K562 (cell line): ENCODE data around the gene BCAR3. TPM values are rescaled to one million over a fixed set of nuclear protein-coding genes. Genes with fewer than 3 reads are reported as not detected.

Experiments used
- ATAC-seq: fragments of 200-7000 bp; cut with Tn5 transposase; 3 replicates; pipeline ENCODE4 v1.9.1; 2020; ENCODE audit warnings: moderate library complexity
- BruUV-seq: library from RNA; stranded (reverse); fragments of 400-500 nt; replicated peaks from 2 replicates; lab custom pipeline; 2021; lab: Mats Ljungman, UMichigan
- CTCF ChIA-PET: fragments of 300-600 bp; formaldehyde crosslinking; extraction: SDS; loops from one replicate; lab custom pipeline; 2021; ENCODE audit warnings: low intra/inter-chr PET ratio; lab: Yijun Ruan, JAX
- POLR2A ChIA-PET: fragments of 300-600, 350-650 bp; sonication (Branson Sonifier 250); formaldehyde crosslinking; extraction: SDS; loops from one replicate; lab custom pipeline; 2021; ENCODE audit warnings: antibody characterized with exemption, inconsistent platforms; lab: Yijun Ruan, JAX
- DNase-seq, 4 experiments: peaks; one replicate each; pipeline versions ENCODE4 v3.0.0 to v3.0.0-alpha.2; 2011 to 2018; ENCODE audit warnings: low spot score in 3 of 4, mixed read lengths in 3 of 4; ENCODE audit errors: extremely low read depth in 1 of 4
- FAIRE-seq: peaks from 2 replicates; lab custom pipeline; 2011; peaks lifted over from hg19 to GRCh38; lab: Jason Lieb, UNC
- H2AFZ ChIP-seq: 2 replicates; pipeline ENCODE4 v1.6.0; 2011; ENCODE audit warnings: low read depth, low read length, control low read depth, inconsistent platforms
- H3K27ac ChIP-seq: fragments of 200-600 bp; 3 replicates; pipeline ENCODE4 v1.8.0; 2011; ENCODE audit warnings: low read depth, mild to moderate bottlenecking, control low read depth, inconsistent platforms, low read length, moderate library complexity, mixed read lengths; ENCODE audit errors: extremely low read depth
- H3K27me3 ChIP-seq, 2 experiments: fragments of 300-600 bp in 1 of 2; 2 replicates in 1 of 2; 3 replicates in 1 of 2; pipeline versions ENCODE4 v1.6.0 to v1.8.0; 2011; ENCODE audit warnings: inconsistent platforms in 2 of 2, low read length in 2 of 2, mild to moderate bottlenecking in 1 of 2, mixed read lengths in 1 of 2, moderate library complexity in 1 of 2; ENCODE audit not compliant: control insufficient read depth in 2 of 2, insufficient read depth in 2 of 2
- H3K36me3 ChIP-seq: fragments of 300-600 bp; 3 replicates; pipeline ENCODE4 v1.8.0; 2011; ENCODE audit warnings: mild to moderate bottlenecking, low read length, inconsistent platforms; ENCODE audit not compliant: control insufficient read depth, insufficient read depth
- H3K4me1 ChIP-seq, 2 experiments: fragments of 200-600 bp in 1 of 2; replicated peaks in 1 of 2; 2 replicates in 1 of 2; 3 replicates in 1 of 2; pipeline versions ENCODE4 v1.5.1 to v1.8.0; 2011; ENCODE audit warnings: inconsistent platforms in 2 of 2, low read length in 2 of 2, mild to moderate bottlenecking in 1 of 2, mixed read lengths in 1 of 2, moderate library complexity in 1 of 2; ENCODE audit not compliant: control insufficient read depth in 2 of 2, insufficient read depth in 2 of 2
- H3K4me2 ChIP-seq: 2 replicates; pipeline ENCODE4 v1.6.1; 2011; ENCODE audit warnings: low read length, control low read depth, inconsistent platforms, mixed read lengths; ENCODE audit not compliant: insufficient read depth
- H3K4me3 ChIP-seq: fragments of 200-600 bp; sonication (generic), shearing (Covaris generic); 2 replicates; pipeline ENCODE4 v1.5.1; 2016; ENCODE audit warnings: control low read depth, inconsistent platforms
- H3K79me2 ChIP-seq: fragments of 200-600 bp; 3 replicates; pipeline ENCODE4 v1.8.0; 2011; ENCODE audit warnings: low read length, inconsistent platforms; ENCODE audit not compliant: control insufficient read depth, insufficient read depth
- H3K9ac ChIP-seq, 2 experiments: 2 replicates each; pipeline versions ENCODE4 v1.6.0 to v1.6.1; 2011; ENCODE audit warnings: low read depth in 2 of 2, low read length in 2 of 2, control low read depth in 1 of 2, inconsistent platforms in 1 of 2, mild to moderate bottlenecking in 1 of 2, mixed read lengths in 1 of 2; ENCODE audit not compliant: insufficient read depth in 1 of 2
- H3K9me1 ChIP-seq: one replicate; pipeline ENCODE4 v1.6.0; 2011; ENCODE audit warnings: inconsistent platforms, mild to moderate bottlenecking, low read length, moderate library complexity; ENCODE audit not compliant: control insufficient read depth, insufficient read depth
- H3K9me3 ChIP-seq: replicated peaks from 2 replicates; pipeline ENCODE4 v1.5.1; 2011; ENCODE audit warnings: low read depth, low read length, inconsistent platforms; ENCODE audit not compliant: control insufficient read depth, insufficient read depth
- H4K20me1 ChIP-seq: replicated peaks from 2 replicates; pipeline ENCODE4 v1.6.1; 2011; ENCODE audit warnings: low read length, inconsistent platforms, mixed read lengths; ENCODE audit not compliant: control insufficient read depth, insufficient read depth
- WGBS: fragments of 100-300 bp; shearing (Covaris generic); methylation state at CpG from one replicate; pipeline ENCODE4 v1.1.6; 2016; ENCODE audit warnings: low coverage, mixed read lengths; ENCODE audit not compliant: insufficient coverage; ENCODE audit errors: missing lambda C conversion rate; 5-methylcytosine and 5-hydroxymethylcytosine counted together
- in situ Hi-C: fragments of 300-500 bp; cut with MboI; formaldehyde crosslinking; loops from 4 replicates; pipeline ENCODE4 v1.15.0; 2018; ENCODE audit warnings: inconsistent platforms, mixed read lengths
- intact Hi-C: fragments of 100-400 bp; cut with micrococcal nuclease; formaldehyde crosslinking; loops from 2 replicates; pipeline ENCODE4 v1.14.2; 2022
- polyA plus RNA-seq, 8 experiments: library from polyadenylated mRNA; depleted of rRNA in 4 of 8; stranded (reverse) in 5 of 8; unstranded in 3 of 8; fragments of >200 nt; fragmentation: Nextera tagmentation in 2 of 8; fragmentation: Illumina TruSeq in 1 of 8; extraction: Ambion mirVana in 2 of 8; extraction: Trizol in 1 of 8; gene quantifications; 2 replicates each; pipeline versions ENCODE4 v1.2.1 to v1.2.3, GENCODE V29; 2011 to 2014; ENCODE audit warnings: inconsistent platforms in 1 of 8, missing spikeins in 1 of 8
- total RNA-seq, 7 experiments: library from RNA; depleted of rRNA in 6 of 7; stranded (reverse); fragments of >200 nt in 6 of 7; fragmentation: Illumina TruSeq in 2 of 7; extraction: Trizol in 2 of 7; gene quantifications; 2 replicates each; pipeline versions ENCODE4 v1.2.1 to v1.2.3, GENCODE V29; 2011 to 2021; ENCODE audit warnings: low replicate concordance in 1 of 7
- TF ChIP-seq, protein P1 (sequence below): fragments of 250-450 bp; sonication (Bioruptor Pico); IDR thresholded peaks from 2 replicates; pipeline ENCODE4 v1.4.0; 2020
- TF ChIP-seq, protein P2 (sequence below): fragments of 450-650 bp; formaldehyde crosslinking; IDR thresholded peaks from 2 replicates; pipeline ENCODE4 v1.4.0; 2020; ENCODE audit warnings: mild to moderate bottlenecking, mixed read lengths

Gene BCAR3
- total and polyA plus RNA-seq, 9 of the 15 experiments (the other 6 are each of a cell fraction or from before 2014, with no cell fraction given): 1.8 to 6.3 (median 3.8) TPM

DNA sequence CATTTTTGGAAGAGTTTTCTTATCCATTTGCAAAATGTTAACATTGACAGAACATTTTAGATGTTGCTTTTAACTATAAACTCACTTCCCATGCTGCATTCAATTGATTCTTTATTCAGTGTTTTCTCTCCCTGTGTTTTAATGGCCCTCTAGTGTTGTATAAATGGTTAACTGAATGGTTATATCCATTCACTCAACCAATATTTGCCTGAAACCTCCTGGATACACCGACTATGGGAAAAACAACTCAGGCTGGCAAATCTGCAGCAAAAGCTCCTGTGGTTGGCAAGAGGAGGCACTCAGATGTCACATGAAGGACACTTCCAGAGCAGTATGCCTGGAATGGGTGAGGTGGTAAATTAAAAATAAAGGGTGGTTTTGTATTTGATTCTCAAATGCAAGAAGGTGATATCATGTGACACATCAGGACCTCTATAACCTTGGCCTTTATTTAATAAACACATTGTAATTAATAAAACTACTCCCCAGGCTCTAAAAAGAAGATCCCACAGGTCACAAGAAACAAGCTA is 107.6 kb downstream of the BCAR3 start:
- CTCF ChIA-PET: no interaction called here
- intact Hi-C loops: no loop called here
- FAIRE-seq: no peak
- no peaks in the 10 kb centered on the region for H3K79me2 ChIP-seq
- no peak for DNase-seq
- H3K27ac ChIP-seq: no peak overlapping the region
- H3K9ac ChIP-seq: no peak overlapping the region
- H3K9me1 ChIP-seq: no peaks in the 10 kb centered on the region
- no peak for ATAC-seq
- in situ Hi-C loops: no loop called here
- 11% methylated on average over 1 of the region's 1 CpG for WGBS
- no peaks in the 10 kb centered on the region for H4K20me1 ChIP-seq
- H2AFZ ChIP-seq: no peak overlapping the region
- no peak overlapping the region for H3K4me3 ChIP-seq
- H3K36me3 ChIP-seq: no peaks in the 10 kb centered on the region
- no peak overlapping the region for H3K4me2 ChIP-seq
- H3K4me1 ChIP-seq: no peaks in the 10 kb centered on the region
- POLR2A ChIA-PET: no interaction called here
- TF ChIP-seq, protein P1, sequence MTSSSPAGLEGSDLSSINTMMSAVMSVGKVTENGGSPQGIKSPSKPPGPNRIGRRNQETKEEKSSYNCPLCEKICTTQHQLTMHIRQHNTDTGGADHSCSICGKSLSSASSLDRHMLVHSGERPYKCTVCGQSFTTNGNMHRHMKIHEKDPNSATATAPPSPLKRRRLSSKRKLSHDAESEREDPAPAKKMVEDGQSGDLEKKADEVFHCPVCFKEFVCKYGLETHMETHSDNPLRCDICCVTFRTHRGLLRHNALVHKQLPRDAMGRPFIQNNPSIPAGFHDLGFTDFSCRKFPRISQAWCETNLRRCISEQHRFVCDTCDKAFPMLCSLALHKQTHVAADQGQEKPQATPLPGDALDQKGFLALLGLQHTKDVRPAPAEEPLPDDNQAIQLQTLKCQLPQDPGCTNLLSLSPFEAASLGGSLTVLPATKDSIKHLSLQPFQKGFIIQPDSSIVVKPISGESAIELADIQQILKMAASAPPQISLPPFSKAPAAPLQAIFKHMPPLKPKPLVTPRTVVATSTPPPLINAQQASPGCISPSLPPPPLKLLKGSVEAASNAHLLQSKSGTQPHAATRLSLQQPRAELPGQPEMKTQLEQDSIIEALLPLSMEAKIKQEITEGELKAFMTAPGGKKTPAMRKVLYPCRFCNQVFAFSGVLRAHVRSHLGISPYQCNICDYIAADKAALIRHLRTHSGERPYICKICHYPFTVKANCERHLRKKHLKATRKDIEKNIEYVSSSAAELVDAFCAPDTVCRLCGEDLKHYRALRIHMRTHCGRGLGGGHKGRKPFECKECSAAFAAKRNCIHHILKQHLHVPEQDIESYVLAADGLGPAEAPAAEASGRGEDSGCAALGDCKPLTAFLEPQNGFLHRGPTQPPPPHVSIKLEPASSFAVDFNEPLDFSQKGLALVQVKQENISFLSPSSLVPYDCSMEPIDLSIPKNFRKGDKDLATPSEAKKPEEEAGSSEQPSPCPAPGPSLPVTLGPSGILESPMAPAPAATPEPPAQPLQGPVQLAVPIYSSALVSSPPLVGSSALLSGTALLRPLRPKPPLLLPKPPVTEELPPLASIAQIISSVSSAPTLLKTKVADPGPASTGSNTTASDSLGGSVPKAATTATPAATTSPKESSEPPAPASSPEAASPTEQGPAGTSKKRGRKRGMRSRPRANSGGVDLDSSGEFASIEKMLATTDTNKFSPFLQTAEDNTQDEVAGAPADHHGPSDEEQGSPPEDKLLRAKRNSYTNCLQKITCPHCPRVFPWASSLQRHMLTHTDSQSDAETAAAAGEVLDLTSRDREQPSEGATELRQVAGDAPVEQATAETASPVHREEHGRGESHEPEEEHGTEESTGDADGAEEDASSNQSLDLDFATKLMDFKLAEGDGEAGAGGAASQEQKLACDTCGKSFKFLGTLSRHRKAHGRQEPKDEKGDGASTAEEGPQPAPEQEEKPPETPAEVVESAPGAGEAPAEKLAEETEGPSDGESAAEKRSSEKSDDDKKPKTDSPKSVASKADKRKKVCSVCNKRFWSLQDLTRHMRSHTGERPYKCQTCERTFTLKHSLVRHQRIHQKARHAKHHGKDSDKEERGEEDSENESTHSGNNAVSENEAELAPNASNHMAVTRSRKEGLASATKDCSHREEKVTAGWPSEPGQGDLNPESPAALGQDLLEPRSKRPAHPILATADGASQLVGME: no peak
- TF ChIP-seq, protein P2, sequence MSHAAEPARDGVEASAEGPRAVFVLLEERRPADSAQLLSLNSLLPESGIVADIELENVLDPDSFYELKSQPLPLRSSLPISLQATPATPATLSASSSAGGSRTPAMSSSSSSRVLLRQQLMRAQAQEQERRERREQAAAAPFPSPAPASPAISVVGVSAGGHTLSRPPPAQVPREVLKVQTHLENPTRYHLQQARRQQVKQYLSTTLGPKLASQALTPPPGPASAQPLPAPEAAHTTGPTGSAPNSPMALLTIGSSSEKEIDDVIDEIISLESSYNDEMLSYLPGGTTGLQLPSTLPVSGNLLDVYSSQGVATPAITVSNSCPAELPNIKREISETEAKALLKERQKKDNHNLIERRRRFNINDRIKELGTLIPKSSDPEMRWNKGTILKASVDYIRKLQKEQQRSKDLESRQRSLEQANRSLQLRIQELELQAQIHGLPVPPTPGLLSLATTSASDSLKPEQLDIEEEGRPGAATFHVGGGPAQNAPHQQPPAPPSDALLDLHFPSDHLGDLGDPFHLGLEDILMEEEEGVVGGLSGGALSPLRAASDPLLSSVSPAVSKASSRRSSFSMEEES: peak; percentile 48
- H3K9me3 ChIP-seq: no peaks in the 10 kb centered on the region
- no TSS peak for BruUV-seq
- no peaks in the 10 kb centered on the region; a peak in 1 of 5 replicates for H3K27me3 ChIP-seq
